Upper lobe of left lung (tissue), 4 donors: ENCODE data around the gene CHRNE.

Source experiments
- POLR2A ChIP-seq, 4 donors: fragments of 450-650 bp; IDR thresholded peaks; one replicate each; pipeline ENCODE4 v1.5.1; 2016 to 2017; ENCODE audit warnings: antibody characterized with exemption in 4 of 4, mild to moderate bottlenecking in 2 of 4
- TF ChIP-seq, protein P1 (sequence below), 6 experiments: fragments of 450-650 bp in 4 of 6; fragments of 200-600 bp in 2 of 6; sonication (generic) in 2 of 6; IDR thresholded peaks; one replicate each; pipeline ENCODE4 v1.5.1; 2016 to 2019; ENCODE audit warnings: antibody characterized with exemption in 6 of 6

DNA sequence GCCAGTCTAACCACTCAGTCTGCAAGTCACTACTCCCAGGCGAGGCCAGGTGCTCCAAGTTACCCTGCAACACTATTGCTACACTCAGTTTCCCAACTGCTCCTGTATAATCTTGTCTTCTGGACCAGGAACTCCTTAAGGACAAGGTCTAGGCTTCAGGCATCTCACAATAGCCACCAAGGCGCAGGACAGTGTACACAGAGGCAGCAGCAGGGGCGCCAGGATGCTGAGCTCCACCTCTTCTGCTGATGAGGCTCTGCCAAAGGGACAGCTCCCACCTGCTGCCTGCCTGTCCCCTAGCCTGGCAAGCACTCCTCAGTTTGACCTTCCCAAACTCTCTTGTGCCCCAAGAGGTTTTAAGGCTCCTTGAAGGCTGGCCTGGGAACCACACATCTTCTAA, 33.5 kb upstream of the CHRNE start:
- TF ChIP-seq, protein P1, sequence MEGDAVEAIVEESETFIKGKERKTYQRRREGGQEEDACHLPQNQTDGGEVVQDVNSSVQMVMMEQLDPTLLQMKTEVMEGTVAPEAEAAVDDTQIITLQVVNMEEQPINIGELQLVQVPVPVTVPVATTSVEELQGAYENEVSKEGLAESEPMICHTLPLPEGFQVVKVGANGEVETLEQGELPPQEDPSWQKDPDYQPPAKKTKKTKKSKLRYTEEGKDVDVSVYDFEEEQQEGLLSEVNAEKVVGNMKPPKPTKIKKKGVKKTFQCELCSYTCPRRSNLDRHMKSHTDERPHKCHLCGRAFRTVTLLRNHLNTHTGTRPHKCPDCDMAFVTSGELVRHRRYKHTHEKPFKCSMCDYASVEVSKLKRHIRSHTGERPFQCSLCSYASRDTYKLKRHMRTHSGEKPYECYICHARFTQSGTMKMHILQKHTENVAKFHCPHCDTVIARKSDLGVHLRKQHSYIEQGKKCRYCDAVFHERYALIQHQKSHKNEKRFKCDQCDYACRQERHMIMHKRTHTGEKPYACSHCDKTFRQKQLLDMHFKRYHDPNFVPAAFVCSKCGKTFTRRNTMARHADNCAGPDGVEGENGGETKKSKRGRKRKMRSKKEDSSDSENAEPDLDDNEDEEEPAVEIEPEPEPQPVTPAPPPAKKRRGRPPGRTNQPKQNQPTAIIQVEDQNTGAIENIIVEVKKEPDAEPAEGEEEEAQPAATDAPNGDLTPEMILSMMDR (IDR thresholded peaks at IDR 0.05): no peak
- TF ChIP-seq POLR2A (IDR thresholded peaks at IDR 0.05): no peak
